ENCODE measurements around the gene ATP6V0D1.
"Not testable (repeated sequence)": the region's sequence is repeated elsewhere in the genome, so short reads cannot be mapped to it uniquely, and the experiment has no call there.

ATP6V0D1 gene

GRCh38 chr16:67490335-67491096 lies 9.6 kb upstream of the ATP6V0D1 start:
- peak overlapping the region; percentile 5; the same call in 1 of the 2 replicates for H3K27ac ChIP-seq (ENCODE audit: low read depth, low read length)
- no peaks in the 10 kb centered on the region for H3K79me2 ChIP-seq (ENCODE audit: control insufficient read depth, insufficient read depth, low read length, unreplicated experiment)
- no peak overlapping the region for H2AFZ ChIP-seq (ENCODE audit: low read length, unreplicated experiment)
- no peak overlapping the region for H3K4me3 ChIP-seq (ENCODE audit: low read depth, low read length)
- no peaks in the 10 kb centered on the region for H3K36me3 ChIP-seq (ENCODE audit: insufficient read depth, low read length)
- H3K27me3 ChIP-seq (ENCODE audit: insufficient read depth, low read length), result no peaks in the 10 kb centered on the region
- peaks cover 30% of the 10 kb centered on the region for H3K4me1 ChIP-seq (ENCODE audit: control insufficient read depth, insufficient read depth, low read length, unreplicated experiment)

- Histone ChIP-seq H3K36me3 (ENCODE audit: insufficient read depth, low read length) (no peaks in the 10 kb centered on the region), H2AFZ (ENCODE audit: low read length, unreplicated experiment) (no peak overlapping the region), H3K4me1 (ENCODE audit: control insufficient read depth, insufficient read depth, low read length, unreplicated experiment) (peaks cover 30% of the 10 kb centered on the region), H3K27me3 (ENCODE audit: insufficient read depth, low read length) (no peaks in the 10 kb centered on the region), H3K4me3 (ENCODE audit: low read depth, low read length) (no peak overlapping the region), H3K79me2 (ENCODE audit: control insufficient read depth, insufficient read depth, low read length, unreplicated experiment) (no peaks in the 10 kb centered on the region), H3K27ac (ENCODE audit: low read depth, low read length) (no peak overlapping the region)
Observed at GRCh38 chr16:67489401-67490083, 8.6 kb upstream of the ATP6V0D1 start.

- H3K4me3 ChIP-seq (ENCODE audit: low read depth, low read length); H2AFZ ChIP-seq (ENCODE audit: low read length, unreplicated experiment); H3K27ac ChIP-seq (ENCODE audit: low read depth, low read length); H3K27me3 ChIP-seq (ENCODE audit: insufficient read depth, low read length); H3K36me3 ChIP-seq (ENCODE audit: insufficient read depth, low read length); H3K79me2 ChIP-seq (ENCODE audit: control insufficient read depth, insufficient read depth, low read length, unreplicated experiment): not testable (repeated sequence)
- H3K4me1 ChIP-seq (ENCODE audit: control insufficient read depth, insufficient read depth, low read length, unreplicated experiment), result peaks cover 30% of the 10 kb centered on the region
Observed at GRCh38 chr16:67487561-67487960, 6.6 kb upstream of the ATP6V0D1 start.

- Histone ChIP-seq H3K27ac (ENCODE audit: low read depth, low read length) (0 out of 2 replicates have a peak overlapping the region, but pooled peaks have one; percentile 4), H3K4me1 (ENCODE audit: control insufficient read depth, insufficient read depth, low read length, unreplicated experiment) (peaks cover 34% of the 10 kb centered on the region), H3K79me2 (ENCODE audit: control insufficient read depth, insufficient read depth, low read length, unreplicated experiment) (no peaks in the 10 kb centered on the region), H3K27me3 (ENCODE audit: insufficient read depth, low read length) (no peaks in the 10 kb centered on the region), H3K4me3 (ENCODE audit: low read depth, low read length) (no peak overlapping the region), H2AFZ (ENCODE audit: low read length, unreplicated experiment) (no peak overlapping the region), H3K36me3 (ENCODE audit: insufficient read depth, low read length) (no peaks in the 10 kb centered on the region)
Observed at GRCh38 chr16:67486805-67487204, 5.8 kb upstream of the ATP6V0D1 start.

GRCh38 chr16:67483731-67484525 lies 3.0 kb upstream of the ATP6V0D1 start:
- Histone ChIP-seq H3K79me2 (ENCODE audit: control insufficient read depth, insufficient read depth, low read length, unreplicated experiment) (peaks cover 18% of the 10 kb centered on the region), H3K4me1 (ENCODE audit: control insufficient read depth, insufficient read depth, low read length, unreplicated experiment) (peaks cover 24% of the 10 kb centered on the region), H3K4me3 (ENCODE audit: low read depth, low read length) (no peak overlapping the region)

DNA sequence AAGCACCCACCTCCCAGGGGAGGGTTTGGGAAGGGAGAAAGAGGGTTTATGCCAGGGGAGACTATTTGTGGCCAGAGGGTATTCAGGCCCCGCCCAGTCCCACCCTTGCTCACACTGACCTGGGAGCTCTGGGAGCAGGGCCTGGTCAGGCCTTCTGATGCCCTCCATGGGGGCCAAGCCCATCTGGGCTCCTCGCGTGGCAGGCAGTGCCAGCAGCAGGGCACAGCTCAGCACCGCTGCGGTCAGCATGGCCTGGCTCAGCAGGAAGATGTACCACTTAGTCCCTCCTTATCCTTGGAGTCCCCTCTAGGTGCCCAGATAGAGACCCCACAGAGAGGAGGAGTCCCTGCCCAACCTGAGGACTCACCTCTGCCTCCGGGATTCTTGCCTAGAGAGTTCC lies 2.2 kb upstream of the ATP6V0D1 start, which contains the start of gene AGRP:
AGRP (minus strand) TSS at position 398 of the 400 bp plus-strand sequence; CDS start at position 249, 149 bp downstream.
- Histone ChIP-seq H3K79me2 (ENCODE audit: control insufficient read depth, insufficient read depth, low read length, unreplicated experiment) (peaks cover 24% of the 10 kb centered on the region), H3K27ac (ENCODE audit: low read depth, low read length) (no peak within 1 kb of the TSS), H2AFZ (ENCODE audit: low read length, unreplicated experiment) (no peak within 1 kb of the TSS), H3K27me3 (ENCODE audit: insufficient read depth, low read length) (no peaks in the 10 kb centered on the region), H3K4me3 (ENCODE audit: low read depth, low read length) (no peak within 1 kb of the TSS; the same call in 1 of the 2 replicates), H3K4me1 (ENCODE audit: control insufficient read depth, insufficient read depth, low read length, unreplicated experiment) (peaks cover 24% of the 10 kb centered on the region), H3K36me3 (ENCODE audit: insufficient read depth, low read length) (no peaks in the 10 kb centered on the region)

More at GRCh38 chr16:67483731-67484525, 3.0 kb upstream of the ATP6V0D1 start:
- Histone ChIP-seq H2AFZ (ENCODE audit: low read length, unreplicated experiment) (no peak overlapping the region), H3K27ac (ENCODE audit: low read depth, low read length) (no peak overlapping the region), H3K36me3 (ENCODE audit: insufficient read depth, low read length) (no peaks in the 10 kb centered on the region), H3K27me3 (ENCODE audit: insufficient read depth, low read length) (no peaks in the 10 kb centered on the region)

- H3K27ac ChIP-seq (ENCODE audit: low read depth, low read length), result no peak overlapping the region
- no peaks in the 10 kb centered on the region for H3K36me3 ChIP-seq (ENCODE audit: insufficient read depth, low read length)
- no peak overlapping the region for H2AFZ ChIP-seq (ENCODE audit: low read length, unreplicated experiment)
- no peaks in the 10 kb centered on the region for H3K27me3 ChIP-seq (ENCODE audit: insufficient read depth, low read length)
- H3K79me2 ChIP-seq (ENCODE audit: control insufficient read depth, insufficient read depth, low read length, unreplicated experiment), result peaks cover 32% of the 10 kb centered on the region
- H3K4me3 ChIP-seq (ENCODE audit: low read depth, low read length), result peak overlapping the region; percentile 99
- peaks cover 24% of the 10 kb centered on the region for H3K4me1 ChIP-seq (ENCODE audit: control insufficient read depth, insufficient read depth, low read length, unreplicated experiment)
Observed at GRCh38 chr16:67482233-67482924, 1.4 kb upstream of the ATP6V0D1 start.

- Histone ChIP-seq H3K4me1 (ENCODE audit: control insufficient read depth, insufficient read depth, low read length, unreplicated experiment) (peaks cover 18% of the 10 kb centered on the region), H3K36me3 (ENCODE audit: insufficient read depth, low read length) (no peaks in the 10 kb centered on the region), H3K27me3 (ENCODE audit: insufficient read depth, low read length) (no peaks in the 10 kb centered on the region), H2AFZ (ENCODE audit: low read length, unreplicated experiment) (no peak overlapping the region), H3K27ac (ENCODE audit: low read depth, low read length) (no peak overlapping the region), H3K4me3 (ENCODE audit: low read depth, low read length) (peak overlapping the region; percentile 99), H3K79me2 (ENCODE audit: control insufficient read depth, insufficient read depth, low read length, unreplicated experiment) (peaks cover 38% of the 10 kb centered on the region)
Observed at GRCh38 chr16:67481561-67482232, 740 bp upstream of the ATP6V0D1 start.

DNA sequence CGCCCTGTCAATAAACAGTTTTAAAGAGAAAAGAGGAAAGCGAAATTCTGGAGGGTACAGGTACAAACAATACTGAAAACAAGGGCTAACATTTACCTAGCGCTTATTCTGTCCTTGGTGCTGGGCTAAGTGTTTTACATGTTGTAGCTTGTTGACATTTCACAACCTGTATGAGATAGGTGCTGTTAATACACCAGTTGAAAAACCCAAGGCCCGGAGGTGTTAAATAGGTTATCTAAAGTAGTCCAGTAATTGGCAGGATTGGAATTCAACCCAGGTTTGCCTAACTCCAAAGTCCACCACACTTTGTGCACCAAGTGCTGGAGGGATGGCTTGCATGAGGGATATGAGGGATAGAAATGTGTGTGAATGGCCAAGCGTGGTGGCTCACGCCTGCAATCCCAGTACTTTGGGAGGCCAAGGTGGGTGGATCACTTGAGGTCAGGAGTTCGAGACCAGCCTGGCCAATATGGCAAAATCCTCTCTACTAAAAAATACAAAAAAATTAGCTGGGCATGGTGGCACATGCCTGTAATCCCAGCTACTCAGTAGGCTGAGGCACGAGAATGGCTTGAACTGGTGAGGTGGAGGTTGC lies 2.9 kb downstream of the ATP6V0D1 start:
- Histone ChIP-seq H3K4me1 (ENCODE audit: control insufficient read depth, insufficient read depth, low read length, unreplicated experiment) (peaks cover 13% of the 10 kb centered on the region), H3K79me2 (ENCODE audit: control insufficient read depth, insufficient read depth, low read length, unreplicated experiment) (peaks cover 71% of the 10 kb centered on the region), H3K27me3 (ENCODE audit: insufficient read depth, low read length) (no peaks in the 10 kb centered on the region), H3K36me3 (ENCODE audit: insufficient read depth, low read length) (peaks cover 8% of the 10 kb centered on the region), H3K4me3 (ENCODE audit: low read depth, low read length) (no peak overlapping the region), H2AFZ (ENCODE audit: low read length, unreplicated experiment) (no peak overlapping the region), H3K27ac (ENCODE audit: low read depth, low read length) (no peak overlapping the region)

Measured in ACC112 (cell line).